Bone marrow (tissue), 2 donors: ENCODE results near the gene FMR1.

Experiments
- DNase-seq, 2 donors: peaks; one replicate each; lab custom pipeline; 2025; lab: John Stamatoyannopoulos, UW

The FMR1 gene

DNA sequence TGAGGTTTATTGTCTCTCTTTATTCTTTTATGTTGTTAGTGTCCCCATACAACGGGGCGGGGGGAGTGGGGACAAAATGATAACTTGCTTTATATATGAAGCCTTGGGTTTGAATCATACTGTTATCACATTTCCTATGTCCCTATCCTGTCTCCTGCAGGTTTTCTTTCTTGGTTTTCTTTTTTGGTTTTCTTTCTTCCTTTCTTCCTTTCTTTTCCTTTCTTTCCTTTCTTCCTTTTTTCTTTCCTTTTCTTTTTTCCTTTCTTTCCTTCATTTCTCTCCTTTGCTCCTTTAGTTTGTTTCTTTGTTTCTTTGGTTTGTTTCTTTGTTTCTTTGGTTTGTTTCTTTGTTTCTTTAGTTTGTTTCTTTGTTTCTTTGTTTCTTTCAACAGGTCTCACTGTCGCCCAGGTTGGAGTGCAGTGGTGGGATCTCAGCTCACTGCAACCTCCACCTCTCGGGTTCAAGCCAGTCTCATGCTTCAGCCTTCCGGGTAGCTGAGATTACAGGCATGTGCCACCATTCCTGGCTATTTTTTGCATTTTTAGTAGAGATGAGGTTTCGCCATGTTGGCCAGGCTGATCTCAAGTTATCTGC lies 4.8 kb downstream of the FMR1 start:
- no peak for DNase-seq

DNA sequence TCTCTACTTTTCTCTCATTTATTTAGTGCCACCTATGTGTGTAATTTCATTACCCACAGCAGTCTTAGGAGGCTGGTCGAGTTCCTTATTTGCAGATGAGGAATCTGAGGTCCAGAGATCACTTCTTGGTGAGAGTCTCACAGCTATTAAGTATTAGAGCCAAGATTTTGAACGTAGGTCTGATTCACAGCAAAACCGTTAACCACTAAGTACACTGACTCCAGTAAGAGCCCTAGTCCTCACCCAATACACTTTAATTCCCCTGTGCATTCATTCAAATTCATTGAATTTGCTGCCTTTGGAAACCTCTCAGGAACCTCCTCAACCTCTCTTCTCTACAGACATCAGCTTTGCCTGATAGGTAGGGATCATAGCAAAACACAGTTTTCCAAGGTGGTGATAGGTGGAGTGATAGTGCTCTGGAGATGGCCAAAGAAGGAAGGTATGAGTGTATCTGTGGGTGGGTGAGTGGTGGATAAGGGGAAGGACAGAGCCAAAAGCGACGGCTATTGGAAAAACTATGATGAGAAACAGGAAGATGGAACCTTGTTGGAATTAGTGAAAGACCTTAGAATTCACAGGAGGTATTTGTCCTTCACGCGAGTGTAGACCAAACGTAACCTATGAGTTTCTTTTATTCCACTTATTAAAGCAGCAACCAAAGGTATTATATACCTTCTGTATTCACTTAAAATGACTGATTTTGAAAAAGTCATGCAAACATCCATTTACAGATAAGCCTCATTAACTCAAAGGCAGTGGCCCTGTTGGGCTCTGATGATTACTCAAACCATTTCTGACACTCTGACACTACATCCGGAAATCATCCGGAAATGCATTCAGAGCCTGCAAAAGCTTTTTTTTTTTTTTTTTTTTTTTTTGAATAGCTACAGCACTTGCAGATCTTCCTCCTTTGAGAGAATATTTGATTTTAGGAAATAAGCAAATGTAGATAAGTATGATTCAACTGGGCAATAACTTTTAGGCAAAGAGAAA lies 6.3 kb downstream of the FMR1 start:
- DNase-seq: peak in 1 of 2 donors; percentile 46

DNA sequence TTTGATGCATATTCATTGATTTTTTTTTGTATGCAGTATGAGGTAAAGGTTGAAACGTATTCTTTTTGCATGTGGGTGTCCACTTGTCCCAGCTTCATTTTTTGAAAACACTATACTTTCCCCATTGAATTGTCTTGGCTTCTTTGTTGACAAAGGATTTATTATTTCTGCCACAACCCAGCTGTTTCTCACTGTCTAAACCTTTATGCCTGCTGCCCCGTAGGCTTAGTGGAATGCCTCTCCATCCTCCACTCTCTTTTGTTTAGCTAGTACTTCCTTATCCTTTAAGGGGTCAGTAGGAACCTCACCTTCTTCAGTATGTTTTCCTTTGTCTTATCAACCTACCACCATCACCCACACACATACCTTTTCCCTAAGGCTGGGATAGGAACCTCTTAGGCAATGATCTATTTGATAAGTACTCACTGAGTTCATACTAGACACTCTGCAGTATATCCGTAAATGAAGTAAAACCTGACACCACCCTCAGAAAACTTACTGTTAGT lies 8.5 kb downstream of the FMR1 start:
- no peak for DNase-seq

DNA sequence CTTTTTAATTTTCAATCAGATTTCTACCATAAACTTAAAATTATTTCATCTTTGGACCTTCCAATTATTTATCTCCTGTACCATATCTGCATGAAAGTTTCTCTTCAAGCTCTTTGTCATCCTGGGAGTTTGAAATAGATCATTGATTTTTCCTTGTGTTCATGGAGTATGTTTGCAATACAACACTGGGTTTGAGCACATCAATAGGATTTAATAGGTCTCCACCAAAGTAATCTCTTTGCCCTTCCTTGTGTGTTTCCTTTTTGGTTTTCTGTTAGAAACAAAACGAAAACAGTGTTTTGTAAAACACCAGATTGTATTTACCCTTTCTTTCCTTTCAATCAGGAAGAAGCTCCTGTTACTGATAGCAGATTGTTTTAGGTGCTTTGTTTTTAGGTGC lies 11.9 kb downstream of the FMR1 start:
- no peak for DNase-seq

DNA sequence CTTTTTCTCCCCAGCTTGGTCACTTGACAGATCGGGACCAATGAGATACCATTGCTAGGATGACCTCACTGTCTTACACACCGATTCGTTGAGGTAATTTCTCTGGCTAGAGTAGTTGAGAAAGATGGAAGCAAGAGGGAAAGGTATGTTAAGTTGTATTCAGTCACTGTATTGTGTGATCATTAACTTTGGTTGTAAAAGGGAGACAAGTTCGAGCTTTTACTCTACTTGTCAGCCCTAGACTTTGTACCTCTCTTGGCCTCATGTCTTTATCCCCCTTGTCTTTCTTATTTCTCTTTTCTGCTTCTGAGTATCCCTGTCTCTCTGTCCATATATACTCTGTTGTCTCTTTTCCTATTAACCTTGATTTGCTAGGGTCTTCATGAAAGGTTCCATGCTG lies 15.5 kb downstream of the FMR1 start:
- DNase-seq: no peak

DNA sequence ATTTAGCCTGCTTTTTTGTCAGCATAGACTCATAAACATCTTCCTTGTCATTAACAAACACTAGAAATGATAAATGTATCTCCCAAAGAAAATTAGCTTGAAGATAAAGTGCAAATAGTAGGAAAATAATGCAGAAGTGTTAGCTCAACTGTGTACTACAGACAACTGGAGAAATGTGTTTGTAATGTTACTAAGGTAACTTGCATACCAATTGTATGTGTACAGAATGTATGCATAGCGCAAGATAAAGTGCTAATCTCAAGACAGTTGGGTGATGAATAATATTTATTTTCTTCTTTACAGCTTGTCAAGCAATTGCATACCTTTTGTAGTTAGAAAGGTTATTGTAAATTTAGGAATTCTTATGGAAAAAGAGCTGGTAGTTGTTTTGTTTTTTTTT lies 22.1 kb downstream of the FMR1 start:
- no peak for DNase-seq

DNA sequence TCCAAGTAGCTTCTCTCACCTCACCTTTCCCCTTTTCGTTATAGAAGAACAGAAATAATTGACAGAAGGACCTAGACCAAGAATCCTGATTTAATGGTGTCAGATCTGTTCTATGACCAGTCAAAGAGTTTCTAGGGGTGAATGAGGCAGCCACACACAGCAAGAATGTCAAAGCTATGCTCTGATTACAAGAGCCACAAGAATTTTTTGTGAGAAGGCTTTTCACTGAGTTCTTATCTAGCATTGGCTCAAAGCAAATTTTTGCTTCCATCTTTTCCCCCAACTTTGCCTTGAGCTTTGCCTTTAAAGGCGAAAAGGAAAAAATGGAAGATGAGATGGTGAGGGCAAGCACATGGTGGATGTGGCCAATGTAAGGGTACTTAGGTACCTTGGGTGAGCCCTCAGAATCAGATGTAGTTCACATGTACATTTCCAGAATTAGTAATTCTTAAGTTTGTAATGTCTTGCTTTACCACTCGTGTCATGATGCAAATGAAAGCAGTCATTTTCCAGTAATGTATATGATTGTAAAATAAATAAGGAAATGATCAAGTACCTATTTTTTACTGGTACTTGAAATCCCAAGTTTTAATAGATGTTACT lies 23.5 kb downstream of the FMR1 start:
- no peak for DNase-seq

DNA sequence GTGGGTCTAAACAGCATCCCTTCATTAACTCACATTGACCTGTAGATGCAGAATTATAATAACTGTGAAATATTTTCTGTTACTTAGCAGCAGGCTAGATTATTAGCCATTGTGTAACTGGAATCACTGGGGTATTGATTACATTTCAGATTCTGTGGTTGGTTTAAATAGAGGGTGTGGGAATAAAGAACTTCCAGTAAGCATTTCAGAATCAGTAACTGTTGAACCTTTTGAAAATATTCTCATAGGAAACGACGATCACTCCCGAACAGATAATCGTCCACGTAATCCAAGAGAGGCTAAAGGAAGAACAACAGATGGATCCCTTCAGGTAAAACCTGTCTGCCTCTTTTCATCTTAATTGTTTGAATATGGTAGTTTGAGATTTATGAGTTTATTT lies 33.6 kb downstream of the FMR1 start:
- no peak for DNase-seq

DNA sequence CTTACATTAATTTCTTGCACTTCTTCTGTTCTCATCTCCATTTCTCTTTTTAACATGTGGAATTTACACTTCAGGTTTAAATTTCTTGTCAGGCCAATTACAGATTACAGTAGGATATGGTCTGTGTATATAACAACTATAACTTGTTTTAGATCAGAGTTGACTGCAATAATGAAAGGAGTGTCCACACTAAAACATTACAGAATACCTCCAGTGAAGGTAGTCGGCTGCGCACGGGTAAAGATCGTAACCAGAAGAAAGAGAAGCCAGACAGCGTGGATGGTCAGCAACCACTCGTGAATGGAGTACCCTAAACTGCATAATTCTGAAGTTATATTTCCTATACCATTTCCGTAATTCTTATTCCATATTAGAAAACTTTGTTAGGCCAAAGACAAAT lies 36.8 kb downstream of the FMR1 start:
- DNase-seq: no peak

DNA sequence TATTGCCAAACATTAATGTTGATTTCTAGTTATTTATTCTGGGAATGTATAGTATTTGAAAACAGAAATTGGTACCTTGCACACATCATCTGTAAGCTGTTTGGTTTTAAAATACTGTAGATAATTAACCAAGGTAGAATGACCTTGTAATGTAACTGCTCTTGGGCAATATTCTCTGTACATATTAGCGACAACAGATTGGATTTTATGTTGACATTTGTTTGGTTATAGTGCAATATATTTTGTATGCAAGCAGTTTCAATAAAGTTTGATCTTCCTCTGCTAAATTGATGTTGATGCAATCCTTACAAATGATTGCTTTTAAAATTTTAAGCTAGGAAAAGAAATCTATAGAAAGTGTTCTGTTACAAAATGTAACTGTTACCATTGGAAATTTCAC lies 38.6 kb downstream of the FMR1 start:
- no peak for DNase-seq

DNA sequence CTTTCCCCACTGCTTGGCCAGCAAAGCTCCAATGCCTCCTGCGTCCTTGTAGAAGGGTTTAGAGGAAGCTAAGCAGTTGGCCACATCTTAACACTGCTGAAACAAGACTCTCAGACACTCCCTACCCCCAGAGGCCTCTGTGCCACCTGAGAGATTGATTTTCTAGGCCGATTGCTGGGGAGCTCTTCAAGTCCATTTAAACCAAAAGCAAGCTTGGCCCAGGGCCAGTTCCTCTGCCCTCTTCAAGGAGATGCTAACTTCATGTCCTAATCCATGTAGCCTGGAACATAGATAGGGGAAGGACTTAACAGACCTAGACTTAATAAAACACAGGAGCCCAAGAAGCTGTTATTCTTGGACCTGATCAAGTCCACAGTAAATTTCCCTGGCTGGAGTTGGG lies 42.3 kb downstream of the FMR1 start:
- no peak for DNase-seq

DNA sequence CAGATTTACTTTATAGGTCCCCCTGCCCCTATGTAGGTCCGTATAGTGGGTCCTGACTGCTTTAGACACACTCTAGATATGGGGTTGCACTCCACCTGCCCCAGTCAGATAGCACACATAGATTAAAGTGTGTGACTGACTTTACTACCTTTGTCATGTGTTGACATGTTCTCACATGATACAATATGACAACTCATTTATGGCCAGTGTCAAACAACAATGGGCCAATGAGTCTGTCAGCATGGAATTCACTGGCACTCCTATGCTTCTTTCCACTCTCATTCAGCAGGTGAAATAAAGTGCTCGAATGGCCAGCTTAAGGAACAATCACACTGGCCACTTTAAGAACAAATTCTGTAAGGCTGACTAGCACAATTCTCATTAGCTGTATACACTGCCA lies 45.6 kb downstream of the FMR1 start:
- no peak for DNase-seq

DNA sequence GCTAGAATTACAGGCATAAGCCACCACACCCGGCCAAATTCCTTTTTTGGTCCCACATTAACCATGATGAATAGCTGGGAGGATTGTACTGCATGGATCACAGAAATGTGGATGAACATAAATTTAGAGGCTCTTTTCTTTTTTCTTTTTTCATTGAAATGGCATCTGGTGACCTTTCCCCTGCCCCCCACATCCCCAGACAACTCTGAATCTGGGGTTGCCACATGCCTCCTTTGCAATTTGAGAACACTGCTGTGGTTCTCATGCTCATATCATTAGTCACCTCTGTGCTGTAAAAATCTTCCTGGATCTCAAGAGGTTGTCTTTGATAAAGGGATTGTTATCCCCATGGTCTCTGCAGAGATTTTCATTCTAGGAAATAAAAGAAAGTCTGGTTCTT lies 46.6 kb downstream of the FMR1 start:
- no peak for DNase-seq

DNA sequence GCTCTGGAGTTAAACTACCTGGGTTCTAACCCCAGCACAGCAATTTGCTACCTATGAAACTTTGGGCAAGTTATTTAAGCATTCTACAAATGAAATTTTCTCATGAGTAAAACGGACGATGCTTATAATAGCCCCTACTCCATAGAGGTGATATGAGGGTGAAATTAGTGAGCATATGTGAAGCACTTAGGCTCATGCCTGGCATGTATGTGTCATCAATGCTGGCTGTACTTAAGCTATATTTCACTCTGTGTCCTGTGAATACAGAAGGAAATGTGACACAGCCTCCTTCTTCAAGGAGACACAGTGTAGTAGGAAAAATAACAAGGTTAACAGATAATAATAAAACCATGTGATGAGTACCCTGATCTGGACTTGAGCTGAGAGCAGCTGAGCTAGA lies 49.0 kb downstream of the FMR1 start:
- no peak for DNase-seq

DNA sequence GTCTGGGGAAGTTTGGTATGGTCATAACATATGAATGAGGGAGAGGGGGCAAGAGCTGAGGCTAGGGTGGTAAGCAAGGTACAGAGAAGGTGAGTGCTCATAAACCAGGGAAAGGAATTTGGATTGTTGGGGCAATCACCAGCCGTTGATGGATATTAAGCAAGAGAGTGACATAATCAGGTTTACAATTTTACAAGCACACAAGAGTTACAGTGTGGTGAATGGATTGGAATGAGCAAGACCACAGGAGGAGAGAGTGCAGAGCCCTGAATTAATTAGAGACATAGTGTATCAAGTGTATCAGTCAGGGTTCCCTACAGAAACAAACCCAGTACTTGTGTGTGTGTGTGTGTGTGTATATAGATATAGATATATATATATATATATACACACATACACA lies 50.8 kb downstream of the FMR1 start:
- no peak for DNase-seq

DNA sequence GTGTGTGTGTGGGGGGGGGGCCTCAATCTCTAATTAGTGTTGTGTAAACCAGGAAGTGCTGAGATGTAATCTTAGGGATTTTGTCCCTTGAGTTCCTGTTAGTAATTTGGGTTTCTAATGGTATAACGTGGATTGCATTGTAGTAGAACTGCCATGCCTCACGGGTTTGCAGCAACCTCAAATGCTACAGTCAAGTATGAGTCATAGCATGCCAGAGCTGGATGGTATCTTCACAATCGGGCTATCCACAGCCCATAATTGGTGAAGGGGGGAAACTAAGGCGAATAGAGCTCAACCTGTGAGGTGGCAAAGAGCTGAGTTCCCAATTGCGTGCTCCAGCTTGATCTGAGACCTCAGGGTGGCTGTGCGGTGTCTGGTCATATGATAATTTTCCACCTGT lies 67.2 kb downstream of the FMR1 start:
- no peak for DNase-seq

DNA sequence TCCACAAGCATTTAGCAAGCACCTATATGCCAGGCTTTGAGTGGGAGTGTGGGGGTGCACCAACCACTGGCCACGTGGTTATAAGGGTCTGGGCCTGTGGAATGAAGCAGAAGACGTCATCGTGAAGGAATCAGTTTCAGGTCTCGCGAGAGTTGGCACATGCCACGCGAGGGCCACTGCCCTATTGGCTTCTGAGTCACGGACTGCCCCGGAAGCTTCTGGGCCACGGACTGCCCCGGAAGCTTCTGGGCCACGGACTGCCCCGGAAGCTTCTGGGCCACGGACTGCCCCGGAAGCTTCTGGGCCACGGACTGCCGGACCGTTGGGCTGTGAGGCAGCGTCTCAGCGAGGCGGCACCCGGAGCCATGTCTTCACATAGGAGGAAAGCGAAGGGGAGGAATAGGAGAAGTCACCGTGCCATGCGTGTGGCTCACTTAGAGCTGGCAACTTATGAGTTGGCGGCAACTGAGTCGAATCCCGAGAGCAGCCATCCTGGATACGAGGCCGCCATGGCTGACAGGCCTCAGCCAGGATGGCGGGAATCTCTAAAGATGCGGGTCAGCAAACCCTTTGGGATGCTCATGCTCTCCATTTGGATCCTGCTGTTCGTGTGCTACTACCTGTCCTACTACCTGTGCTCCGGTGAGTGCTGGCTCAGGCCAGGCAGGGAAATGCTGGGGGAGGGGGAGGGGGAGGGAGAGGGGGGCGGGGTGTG lies 69.5 kb downstream of the FMR1 start, which contains the start of gene FMR1NB:
FMR1NB (plus strand) TSS at position 300 of the 715 bp plus-strand sequence; CDS start at position 366, 66 bp downstream.
- no peak for DNase-seq
